Measurements from ENCODE around the gene ACACA. TPM values are rescaled to one million over a fixed set of nuclear protein-coding genes. Genes with fewer than 3 reads are reported as not detected.

The ACACA gene
- total and polyA plus RNA-seq, 2 donors (not counting 3 experiments of a cell fraction or from before 2014, with no cell fraction given): 55.3 to 124 TPM

- no peak overlapping the region for H3K4me3 ChIP-seq (replicated peaks in 1 of 3; ENCODE audit: insufficient read depth in 1 of 3, low read depth in 1 of 3, low read length in 3 of 3)
- H2AFZ ChIP-seq (ENCODE audit: low read depth, low read length): no peak overlapping the region
- H3K36me3 ChIP-seq (ENCODE audit: control insufficient read depth in 2 of 2, extremely low read depth in 1 of 2, insufficient read depth in 2 of 2, low read length in 2 of 2): peaks cover 0 to 10% of the 10 kb centered on the region in 2 experiments
- no peak overlapping the region for H3K4me2 ChIP-seq (ENCODE audit: insufficient read depth, low read length)
- BruUV-seq (replicated peaks): no TSS peak
- no peaks in the 10 kb centered on the region for H3K9me1 ChIP-seq (replicated peaks; ENCODE audit: control insufficient read depth, extremely low read depth, insufficient read depth, low read length)
- CTCF ChIA-PET: interaction anchor here (1.0 kb wide), 1 partner anchor 45 kb away, joined by 3 read pairs; no protein-coding TSS in a partner anchor
- POLR2A ChIA-PET: no interaction called here
- peaks cover 7% of the 10 kb centered on the region for H3K79me2 ChIP-seq (ENCODE audit: control insufficient read depth, insufficient read depth, low read length)
- H4K20me1 ChIP-seq (replicated peaks; ENCODE audit: control insufficient read depth, extremely low read depth, insufficient read depth, low read length): no peaks in the 10 kb centered on the region
- dilution Hi-C loops (cut with MboI; ENCODE audit: extremely low pct_ligation_motif_present, low sequenced_read_pairs) (no loop called here), intact Hi-C loops (cut with micrococcal nuclease) (no loop called here)
- no peak for FAIRE-seq
- no peaks in the 10 kb centered on the region for H3K9me3 ChIP-seq (replicated peaks; ENCODE audit: control insufficient read depth, insufficient read depth, low read length)
- H3K9ac ChIP-seq (replicated peaks; ENCODE audit: extremely low read depth, insufficient read depth, low read length): no peak overlapping the region
- no peaks in the 10 kb centered on the region for H3K4me1 ChIP-seq (ENCODE audit: control insufficient read depth, extremely low read depth, insufficient read depth, low read length)
- TF ChIP-seq, protein P1, sequence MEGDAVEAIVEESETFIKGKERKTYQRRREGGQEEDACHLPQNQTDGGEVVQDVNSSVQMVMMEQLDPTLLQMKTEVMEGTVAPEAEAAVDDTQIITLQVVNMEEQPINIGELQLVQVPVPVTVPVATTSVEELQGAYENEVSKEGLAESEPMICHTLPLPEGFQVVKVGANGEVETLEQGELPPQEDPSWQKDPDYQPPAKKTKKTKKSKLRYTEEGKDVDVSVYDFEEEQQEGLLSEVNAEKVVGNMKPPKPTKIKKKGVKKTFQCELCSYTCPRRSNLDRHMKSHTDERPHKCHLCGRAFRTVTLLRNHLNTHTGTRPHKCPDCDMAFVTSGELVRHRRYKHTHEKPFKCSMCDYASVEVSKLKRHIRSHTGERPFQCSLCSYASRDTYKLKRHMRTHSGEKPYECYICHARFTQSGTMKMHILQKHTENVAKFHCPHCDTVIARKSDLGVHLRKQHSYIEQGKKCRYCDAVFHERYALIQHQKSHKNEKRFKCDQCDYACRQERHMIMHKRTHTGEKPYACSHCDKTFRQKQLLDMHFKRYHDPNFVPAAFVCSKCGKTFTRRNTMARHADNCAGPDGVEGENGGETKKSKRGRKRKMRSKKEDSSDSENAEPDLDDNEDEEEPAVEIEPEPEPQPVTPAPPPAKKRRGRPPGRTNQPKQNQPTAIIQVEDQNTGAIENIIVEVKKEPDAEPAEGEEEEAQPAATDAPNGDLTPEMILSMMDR (IDR thresholded peaks at IDR 0.05; ENCODE audit: extremely low read depth in 1 of 2, insufficient read depth in 1 of 2, low read depth in 1 of 2, low read length in 2 of 2): no peak
- TF ChIP-seq FOS (IDR thresholded peaks at IDR 0.05; ENCODE audit: borderline replicate concordance, insufficient read depth, low read length) (no peak), POLR2A (IDR thresholded peaks at IDR 0.05; ENCODE audit: low read depth, low read length) (no peak), MYC (IDR thresholded peaks at IDR 0.05; ENCODE audit: low read depth, low read length) (no peak), EZH2 (IDR thresholded peaks at IDR 0.05; ENCODE audit: borderline replicate concordance, low read depth, low read length, severe bottlenecking) (no peak), POLR2AphosphoS5 (IDR thresholded peaks at IDR 0.05; ENCODE audit: insufficient read depth, low read depth, low read length) (no peak), JUN (IDR thresholded peaks at IDR 0.05; ENCODE audit: borderline replicate concordance, insufficient read depth, insufficient read length, low read depth) (no peak), GATA2 (IDR thresholded peaks at IDR 0.05; ENCODE audit: insufficient read depth, insufficient read length, low read depth, low read length) (no peak)
- TF ChIP-seq, protein P2, sequence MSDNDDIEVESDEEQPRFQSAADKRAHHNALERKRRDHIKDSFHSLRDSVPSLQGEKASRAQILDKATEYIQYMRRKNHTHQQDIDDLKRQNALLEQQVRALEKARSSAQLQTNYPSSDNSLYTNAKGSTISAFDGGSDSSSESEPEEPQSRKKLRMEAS (IDR thresholded peaks at IDR 0.05; ENCODE audit: insufficient read depth, insufficient read length): no peak
- no peaks in the 10 kb centered on the region for H3K27me3 ChIP-seq (ENCODE audit: control insufficient read depth in 2 of 2, insufficient read depth in 2 of 2, low read length in 2 of 2)
- H3K27ac ChIP-seq (ENCODE audit: insufficient read depth, low read depth, low read length): no peak overlapping the region
- no peak for DNase-seq (ENCODE audit: low read depth, low spot score)
These were observed 11.2 kb upstream of the ACACA start for GRCh38 chr17:37417852-37418251.

Data from endothelial cell of umbilical vein (primary cell).